ENCODE results near the gene VTA1. TPM values are rescaled to one million over a fixed set of nuclear protein-coding genes. Genes with fewer than 3 reads are reported as not detected.
"Not testable (repeated sequence)": the region's sequence is repeated elsewhere in the genome, so short reads cannot be mapped to it uniquely, and the experiment has no call there.

Gene VTA1
- 10 to 100 TPM; 54.7 to 57.3 TPM for total RNA-seq

GRCh38 chr6:142146828-142147662 is at the start of gene VTA1, which contains the start of gene NMBR:
Gene VTA1, plus strand, starts transcription at chr6:142147263. Its CDS starts 25 bp downstream, at chr6:142147288.
Gene NMBR, minus strand, starts transcription at chr6:142147122. Its CDS starts 58,464 bp downstream, at chr6:142088658.
- H3K4me1 Mint-ChIP-seq (ENCODE audit: low read depth) = peaks cover 53% of the 10 kb centered on the region
- H3K36me3 Mint-ChIP-seq (ENCODE audit: low read depth) = peaks cover 10% of the 10 kb centered on the region
- peak within 1 kb of the TSS; percentile 93 for H3K4me3 Mint-ChIP-seq
- intact Hi-C loops (cut with micrococcal nuclease) = loop anchor here (1.0 to 10.0 kb wide), 14 partner anchors 60 to 1948 kb away; partner anchors contain the start of genes ADAT2, ADGRG6, AIG1 and HIVEP2
- no peaks in the 10 kb centered on the region for H3K27me3 Mint-ChIP-seq (ENCODE audit: low read depth)
- H3K9me3 Mint-ChIP-seq = no peaks in the 10 kb centered on the region
- DNase-seq = peak; percentile 98
- CTCF ChIA-PET = interaction anchor here (0.5 to 3.3 kb wide), 18 partner anchors 9 to 1296 kb away, joined by 3 to 21 read pairs (median 4); no protein-coding TSS in a partner anchor
- H3K27ac Mint-ChIP-seq = peak within 1 kb of the TSS; percentile 91

- H3K36me3 Mint-ChIP-seq (ENCODE audit: low read depth); H3K27me3 Mint-ChIP-seq (ENCODE audit: low read depth); H3K27ac Mint-ChIP-seq; intact Hi-C loops (cut with micrococcal nuclease); DNase-seq; CTCF ChIA-PET; H3K4me1 Mint-ChIP-seq (ENCODE audit: low read depth); H3K9me3 Mint-ChIP-seq; H3K4me3 Mint-ChIP-seq: not testable (repeated sequence)
These were observed 42.2 kb upstream of the VTA1 start for GRCh38 chr6:142104820-142105219.

DNA sequence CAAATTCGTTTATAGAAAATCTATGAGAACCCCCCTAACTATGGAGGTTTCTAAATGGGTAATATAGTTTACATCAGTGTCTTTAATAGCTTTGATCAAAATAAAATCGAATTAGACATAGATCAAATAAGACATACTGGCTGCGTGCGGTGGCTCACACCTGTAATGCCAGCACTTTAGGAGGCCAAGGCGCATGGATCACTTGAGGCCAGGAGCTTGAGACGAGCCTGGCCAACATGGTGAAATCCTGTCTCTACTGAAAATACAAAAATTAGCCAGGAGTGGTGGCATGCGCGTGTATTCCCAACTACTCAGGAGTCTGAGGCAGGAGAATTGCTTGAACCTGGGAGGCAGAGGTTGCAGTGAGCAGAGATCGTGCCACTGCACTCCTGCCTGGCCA is 36.2 kb upstream of the VTA1 start:
- H3K27me3 Mint-ChIP-seq (ENCODE audit: low read depth); H3K36me3 Mint-ChIP-seq (ENCODE audit: low read depth); intact Hi-C loops (cut with micrococcal nuclease); H3K4me1 Mint-ChIP-seq (ENCODE audit: low read depth); H3K9me3 Mint-ChIP-seq; H3K4me3 Mint-ChIP-seq; H3K27ac Mint-ChIP-seq; DNase-seq: not testable (repeated sequence)
- CTCF ChIA-PET = interaction anchor here (3.0 to 4.2 kb wide), 2 partner anchors 11 to 122 kb away, joined by 23 to 63 read pairs; no protein-coding TSS in a partner anchor

DNA sequence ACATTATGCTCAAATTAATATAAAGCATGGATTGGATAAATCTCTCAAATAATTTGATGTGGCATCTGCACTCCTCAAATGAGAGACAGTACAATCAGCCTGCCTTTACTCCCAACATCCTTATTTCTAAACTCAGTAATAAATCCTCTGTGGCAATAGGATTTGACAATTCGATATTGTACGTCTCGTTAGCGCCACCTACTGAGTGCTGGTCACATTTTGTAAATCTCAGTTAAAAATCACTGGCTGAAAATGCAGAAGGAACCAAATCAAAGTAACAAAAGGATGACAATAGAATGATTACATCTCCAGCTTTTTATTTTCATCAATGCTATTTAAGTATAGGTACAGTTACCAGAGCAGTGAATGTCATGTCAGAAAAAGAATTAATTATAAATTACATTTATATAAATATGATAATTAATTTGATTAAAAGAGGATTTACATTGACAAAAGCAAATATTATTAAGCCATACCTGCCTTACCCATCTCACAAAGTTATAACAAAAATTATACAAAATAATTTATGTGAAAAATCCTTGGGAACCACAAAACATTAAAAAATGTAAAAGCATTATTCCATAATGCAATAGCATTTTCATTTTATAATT is 34.5 kb upstream of the VTA1 start:
- Mint-ChIP-seq H3K27ac (no peak overlapping the region), H3K27me3 (ENCODE audit: low read depth) (peaks cover 3% of the 10 kb centered on the region), H3K9me3 (no peaks in the 10 kb centered on the region), H3K4me1 (ENCODE audit: low read depth) (no peaks in the 10 kb centered on the region), H3K4me3 (no peak overlapping the region), H3K36me3 (ENCODE audit: low read depth) (no peaks in the 10 kb centered on the region)
- CTCF ChIA-PET = interaction anchor here (0.6 to 4.2 kb wide), 10 partner anchors 9 to 1105 kb away, joined by 3 to 63 read pairs (median 4); no protein-coding TSS in a partner anchor
- intact Hi-C loops (cut with micrococcal nuclease) = loop anchor here (1.0 to 2.0 kb wide), 3 partner anchors 123 to 518 kb away; no protein-coding TSS in a partner anchor
- peak; percentile 88 for DNase-seq

DNA sequence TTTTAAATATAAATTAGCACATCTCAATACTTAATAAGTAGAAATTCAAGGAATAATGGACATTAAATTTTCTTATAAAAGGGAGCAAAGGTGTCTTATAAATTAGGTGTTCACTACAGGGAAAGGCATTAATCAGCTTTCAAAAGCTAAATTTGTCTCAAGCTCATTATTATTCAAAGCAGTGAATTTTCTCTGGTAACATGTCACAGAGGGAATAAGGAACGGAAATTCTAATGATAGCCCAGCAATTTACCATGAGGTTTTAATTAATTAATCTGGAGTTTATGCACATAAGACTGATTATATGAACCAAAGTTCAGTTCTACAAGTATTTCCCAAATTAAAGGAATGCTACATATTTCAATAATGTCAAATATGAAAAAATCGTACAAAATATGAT is 29.7 kb upstream of the VTA1 start:
- CTCF ChIA-PET = interaction anchor here (0.8 to 1.4 kb wide), 2 partner anchors 120 to 128 kb away, joined by 3 to 4 read pairs; no protein-coding TSS in a partner anchor
- no peak for DNase-seq
- intact Hi-C loops (cut with micrococcal nuclease) = no loop called here
- no peaks in the 10 kb centered on the region for H3K36me3 Mint-ChIP-seq (ENCODE audit: low read depth)
- H3K4me3 Mint-ChIP-seq = no peak overlapping the region
- H3K4me1 Mint-ChIP-seq (ENCODE audit: low read depth) = no peaks in the 10 kb centered on the region
- H3K27ac Mint-ChIP-seq = no peak overlapping the region
- no peaks in the 10 kb centered on the region for H3K9me3 Mint-ChIP-seq
- peaks cover 5% of the 10 kb centered on the region for H3K27me3 Mint-ChIP-seq (ENCODE audit: low read depth)

DNA sequence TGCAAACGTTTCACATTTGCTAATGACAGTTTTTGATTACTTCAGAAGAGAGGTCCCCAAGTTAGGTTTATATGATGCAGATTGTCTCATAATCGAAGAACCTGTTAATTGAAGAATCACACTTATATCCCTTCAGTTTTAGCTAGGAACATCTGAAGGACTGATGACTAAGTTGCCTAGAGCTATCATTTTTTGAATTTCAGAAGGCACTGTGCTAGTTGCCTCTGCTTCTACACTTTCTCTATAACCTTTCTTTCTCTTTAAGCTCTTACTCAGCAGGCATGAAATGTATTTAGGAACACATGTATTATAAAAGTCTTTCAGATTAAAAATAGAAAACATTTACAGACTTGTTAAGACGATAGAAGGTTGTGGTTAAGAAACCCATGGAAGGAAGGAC is 28.7 kb upstream of the VTA1 start:
- intact Hi-C loops (cut with micrococcal nuclease) = no loop called here
- CTCF ChIA-PET = no interaction called here
- Mint-ChIP-seq H3K27ac (no peak overlapping the region), H3K4me1 (ENCODE audit: low read depth) (no peaks in the 10 kb centered on the region), H3K9me3 (no peaks in the 10 kb centered on the region), H3K36me3 (ENCODE audit: low read depth) (no peaks in the 10 kb centered on the region), H3K27me3 (ENCODE audit: low read depth) (peaks cover 5% of the 10 kb centered on the region), H3K4me3 (no peak overlapping the region)
- DNase-seq = no peak

DNA sequence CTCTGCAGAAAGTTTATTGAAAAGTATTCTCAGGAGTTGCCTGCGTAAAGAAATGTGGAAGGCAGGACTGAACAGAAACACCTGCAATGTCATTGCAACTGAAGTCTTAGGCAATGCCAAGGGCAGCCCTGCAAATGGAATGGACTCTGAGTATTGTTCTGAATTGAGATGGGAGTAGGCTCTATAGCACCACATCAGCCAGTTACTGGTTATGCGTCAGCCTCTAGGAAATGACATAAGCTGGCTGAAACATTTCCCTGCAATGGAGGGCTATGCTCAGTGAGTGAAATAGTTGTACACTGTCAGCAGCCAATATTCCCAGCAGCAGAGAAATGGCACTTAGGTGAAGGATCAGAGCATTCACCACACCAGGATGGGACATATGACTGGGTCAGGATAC is 28.1 kb upstream of the VTA1 start:
- Mint-ChIP-seq H3K27ac (no peak overlapping the region), H3K4me3 (no peak overlapping the region), H3K9me3 (no peaks in the 10 kb centered on the region), H3K36me3 (ENCODE audit: low read depth) (no peaks in the 10 kb centered on the region), H3K4me1 (ENCODE audit: low read depth) (no peaks in the 10 kb centered on the region), H3K27me3 (ENCODE audit: low read depth) (peaks cover 5% of the 10 kb centered on the region)
- DNase-seq = no peak
- CTCF ChIA-PET = no interaction called here
- intact Hi-C loops (cut with micrococcal nuclease) = no loop called here

- Mint-ChIP-seq H3K36me3 (ENCODE audit: low read depth) (no peaks in the 10 kb centered on the region), H3K4me1 (ENCODE audit: low read depth) (no peaks in the 10 kb centered on the region), H3K27me3 (ENCODE audit: low read depth) (peaks cover 6% of the 10 kb centered on the region), H3K9me3 (no peaks in the 10 kb centered on the region), H3K27ac (no peak overlapping the region), H3K4me3 (no peak overlapping the region)
- CTCF ChIA-PET = interaction anchor here (2.6 kb wide), 1 partner anchor 9 kb away, joined by 23 read pairs; no protein-coding TSS in a partner anchor
- DNase-seq = no peak
- intact Hi-C loops (cut with micrococcal nuclease) = no loop called here
These were observed 25.7 kb upstream of the VTA1 start for GRCh38 chr6:142121342-142121741.

- H3K27me3 Mint-ChIP-seq (ENCODE audit: low read depth) = peaks cover 6% of the 10 kb centered on the region
- intact Hi-C loops (cut with micrococcal nuclease) = no loop called here
- no peak overlapping the region for H3K4me3 Mint-ChIP-seq
- no peaks in the 10 kb centered on the region for H3K4me1 Mint-ChIP-seq (ENCODE audit: low read depth)
- no peak overlapping the region for H3K27ac Mint-ChIP-seq
- H3K36me3 Mint-ChIP-seq (ENCODE audit: low read depth) = no peaks in the 10 kb centered on the region
- CTCF ChIA-PET = interaction anchor here (0.6 kb wide), 1 partner anchor 731 kb away, joined by 3 read pairs; no protein-coding TSS in a partner anchor
- DNase-seq = no peak
- H3K9me3 Mint-ChIP-seq = no peaks in the 10 kb centered on the region
These were observed 16.2 kb upstream of the VTA1 start for GRCh38 chr6:142130814-142131213.

DNA sequence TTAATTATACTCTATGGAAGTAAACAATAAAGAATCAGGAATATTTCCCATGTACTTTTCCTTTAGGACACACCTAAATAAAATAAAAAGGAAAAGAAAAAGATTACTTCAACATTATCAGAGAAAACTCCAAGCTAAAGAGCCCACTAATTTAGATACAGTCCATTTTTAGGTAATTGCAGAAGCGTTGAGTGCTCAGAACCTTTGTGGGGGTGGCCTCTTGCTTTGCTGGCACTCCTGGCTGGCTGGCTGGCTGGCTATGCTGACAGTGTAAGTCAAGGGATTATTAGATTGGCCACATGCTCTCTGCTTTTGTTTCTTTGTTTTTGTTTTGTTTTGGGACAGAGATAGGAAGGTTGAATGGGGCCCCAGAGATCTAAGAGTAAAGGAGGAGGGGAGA is 14.4 kb upstream of the VTA1 start, which contains the start of gene GJE1:
Gene GJE1 (plus strand): TSS at position 301 of the 400 bp plus-strand sequence. CDS start 234 bp downstream, outside the sequence.
- CTCF ChIA-PET = no interaction called here
- no peaks in the 10 kb centered on the region for H3K9me3 Mint-ChIP-seq
- peaks cover 11% of the 10 kb centered on the region for H3K27me3 Mint-ChIP-seq (ENCODE audit: low read depth)
- no peaks in the 10 kb centered on the region for H3K36me3 Mint-ChIP-seq (ENCODE audit: low read depth)
- intact Hi-C loops (cut with micrococcal nuclease) = no loop called here
- no peaks in the 10 kb centered on the region for H3K4me1 Mint-ChIP-seq (ENCODE audit: low read depth)
- H3K27ac Mint-ChIP-seq = no peak within 1 kb of the TSS
- no peak within 1 kb of the TSS for H3K4me3 Mint-ChIP-seq
- DNase-seq = no peak

GRCh38 chr6:142138876-142139275 is 8.2 kb upstream of the VTA1 start:
- CTCF ChIA-PET = no interaction called here

DNA sequence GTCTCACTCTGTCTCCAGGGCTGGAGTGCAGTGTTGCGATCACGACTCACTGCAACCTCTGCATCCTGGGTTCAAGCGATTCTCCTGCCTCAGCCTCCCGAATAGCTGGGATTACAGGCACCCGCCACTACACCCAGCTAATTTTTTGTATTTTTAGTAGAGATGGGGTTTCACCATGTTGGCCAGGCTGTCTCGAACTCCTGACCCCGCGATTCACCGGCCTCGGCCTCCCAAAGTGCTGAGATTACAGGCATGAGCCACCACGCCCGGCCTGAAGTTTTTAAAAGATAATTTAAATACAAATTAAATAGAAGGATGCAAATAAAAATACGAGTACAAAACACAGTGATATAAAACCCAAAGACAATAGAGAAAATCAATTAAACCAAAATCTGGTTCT is 5.5 kb upstream of the VTA1 start:
- H3K36me3 Mint-ChIP-seq (ENCODE audit: low read depth); H3K4me3 Mint-ChIP-seq; H3K4me1 Mint-ChIP-seq (ENCODE audit: low read depth); H3K9me3 Mint-ChIP-seq; H3K27ac Mint-ChIP-seq; CTCF ChIA-PET; DNase-seq: not testable (repeated sequence)
- intact Hi-C loops (cut with micrococcal nuclease) = loop anchor here (10.0 kb wide), 1 partner anchor 713 kb away; no protein-coding TSS in a partner anchor
- peaks cover 12% of the 10 kb centered on the region for H3K27me3 Mint-ChIP-seq (ENCODE audit: low read depth)

More at GRCh38 chr6:142138876-142139275, 8.2 kb upstream of the VTA1 start:
- no peak for DNase-seq
- H3K27me3 Mint-ChIP-seq (ENCODE audit: low read depth) = peaks cover 15% of the 10 kb centered on the region
- no peaks in the 10 kb centered on the region for H3K9me3 Mint-ChIP-seq
- no peak overlapping the region for H3K4me3 Mint-ChIP-seq
- no peak overlapping the region for H3K27ac Mint-ChIP-seq
- H3K36me3 Mint-ChIP-seq (ENCODE audit: low read depth) = no peaks in the 10 kb centered on the region
- H3K4me1 Mint-ChIP-seq (ENCODE audit: low read depth) = no peaks in the 10 kb centered on the region
- intact Hi-C loops (cut with micrococcal nuclease) = no loop called here
